Peyer's patch (tissue), 4 donors: ENCODE results near the gene ETV6.

Source experiments
- POLR2A ChIP-seq, 2 donors: fragments of 450-650 bp; IDR thresholded peaks; one replicate each; pipeline ENCODE4 v1.5.1; 2017; ENCODE audit warnings: antibody characterized with exemption in 2 of 2, mild to moderate bottlenecking in 2 of 2, moderate library complexity in 2 of 2
- TF ChIP-seq, protein P1 (sequence below), 6 experiments: fragments of 450-650 bp in 4 of 6; fragments of 200-600 bp in 2 of 6; sonication (generic) in 1 of 6; IDR thresholded peaks; one replicate each; pipeline ENCODE4 v1.5.1; 2017 to 2019; ENCODE audit warnings: antibody characterized with exemption in 6 of 6, mild to moderate bottlenecking in 3 of 6, moderate library complexity in 1 of 6

DNA sequence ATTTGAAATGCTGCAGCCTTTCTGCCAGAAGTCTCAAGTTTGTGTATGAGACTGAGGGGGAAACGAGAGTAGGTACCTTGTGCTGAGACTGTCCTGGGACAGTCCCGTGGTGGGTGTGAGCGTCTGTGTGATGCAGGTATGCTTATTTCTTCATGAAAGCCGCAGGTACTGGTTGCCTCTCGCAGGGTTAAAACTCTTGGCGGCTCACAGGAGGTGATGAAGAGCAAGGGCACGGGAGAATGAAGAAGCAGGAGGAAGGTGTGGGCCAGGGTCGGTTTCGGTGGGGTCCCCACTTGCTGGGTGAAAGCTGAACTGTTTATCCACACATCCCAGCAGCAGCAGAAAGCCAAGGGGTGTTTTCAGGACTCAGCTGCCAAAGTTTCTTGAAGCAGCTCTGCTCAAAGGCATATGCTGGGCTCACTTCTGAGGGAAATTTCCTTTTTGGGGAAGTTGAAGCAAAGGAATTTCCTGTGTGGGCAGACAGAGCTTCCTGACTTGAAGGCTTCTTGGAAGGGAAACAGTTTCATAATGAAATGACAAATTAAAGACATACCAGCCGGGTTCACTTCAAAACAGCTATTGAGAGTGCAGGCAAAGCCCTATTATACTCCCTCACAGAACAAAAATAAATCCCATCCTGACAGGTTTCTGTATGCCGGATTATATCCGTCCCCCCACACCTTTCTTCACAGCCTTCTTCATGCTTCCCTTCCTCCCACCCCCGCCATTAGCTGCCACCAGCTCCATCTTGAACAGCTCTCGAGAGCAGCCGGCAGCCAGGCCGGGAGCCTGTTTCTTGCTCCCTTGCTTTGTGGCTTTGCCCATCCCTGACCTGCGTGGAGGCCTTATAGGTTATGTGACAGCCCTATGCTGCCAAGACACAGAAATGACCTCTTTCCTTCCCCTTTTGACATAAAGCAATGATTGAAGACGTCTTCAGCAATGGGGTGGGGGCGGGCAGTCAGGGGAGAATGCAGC is 116.6 kb downstream of the ETV6 start:
- TF ChIP-seq, protein P1, sequence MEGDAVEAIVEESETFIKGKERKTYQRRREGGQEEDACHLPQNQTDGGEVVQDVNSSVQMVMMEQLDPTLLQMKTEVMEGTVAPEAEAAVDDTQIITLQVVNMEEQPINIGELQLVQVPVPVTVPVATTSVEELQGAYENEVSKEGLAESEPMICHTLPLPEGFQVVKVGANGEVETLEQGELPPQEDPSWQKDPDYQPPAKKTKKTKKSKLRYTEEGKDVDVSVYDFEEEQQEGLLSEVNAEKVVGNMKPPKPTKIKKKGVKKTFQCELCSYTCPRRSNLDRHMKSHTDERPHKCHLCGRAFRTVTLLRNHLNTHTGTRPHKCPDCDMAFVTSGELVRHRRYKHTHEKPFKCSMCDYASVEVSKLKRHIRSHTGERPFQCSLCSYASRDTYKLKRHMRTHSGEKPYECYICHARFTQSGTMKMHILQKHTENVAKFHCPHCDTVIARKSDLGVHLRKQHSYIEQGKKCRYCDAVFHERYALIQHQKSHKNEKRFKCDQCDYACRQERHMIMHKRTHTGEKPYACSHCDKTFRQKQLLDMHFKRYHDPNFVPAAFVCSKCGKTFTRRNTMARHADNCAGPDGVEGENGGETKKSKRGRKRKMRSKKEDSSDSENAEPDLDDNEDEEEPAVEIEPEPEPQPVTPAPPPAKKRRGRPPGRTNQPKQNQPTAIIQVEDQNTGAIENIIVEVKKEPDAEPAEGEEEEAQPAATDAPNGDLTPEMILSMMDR (IDR thresholded peaks at IDR 0.05): no peak
- no peak for TF ChIP-seq POLR2A (IDR thresholded peaks at IDR 0.05)
